Measurements from ENCODE around the gene NEDD4.

GRCh38 chr15:55796321-55796965 lies 197.0 kb downstream of the NEDD4 start:
- TF ChIP-seq CTCF (optimal IDR thresholded peaks at IDR 0.05 in 1 of 3, IDR thresholded peaks at IDR 0.05 in 1 of 3, conservative IDR thresholded peaks at IDR 0.05 in 1 of 3; ENCODE audit: extremely low read depth in 1 of 3, insufficient read depth in 2 of 3, low read length in 3 of 3) = no peak
- TF ChIP-seq EZH2 (IDR thresholded peaks at IDR 0.05; ENCODE audit: low read length) = no peak

Data from keratinocyte (primary cell).